ENCODE data around the gene PIK3IP1.
A peak's percentile ranks its signal among the peaks of the same experiment; 100 is the strongest.
"Not testable (repeated sequence)": the region's sequence is repeated elsewhere in the genome, so short reads cannot be mapped to it uniquely, and the experiment has no call there.

The PIK3IP1 gene

DNA sequence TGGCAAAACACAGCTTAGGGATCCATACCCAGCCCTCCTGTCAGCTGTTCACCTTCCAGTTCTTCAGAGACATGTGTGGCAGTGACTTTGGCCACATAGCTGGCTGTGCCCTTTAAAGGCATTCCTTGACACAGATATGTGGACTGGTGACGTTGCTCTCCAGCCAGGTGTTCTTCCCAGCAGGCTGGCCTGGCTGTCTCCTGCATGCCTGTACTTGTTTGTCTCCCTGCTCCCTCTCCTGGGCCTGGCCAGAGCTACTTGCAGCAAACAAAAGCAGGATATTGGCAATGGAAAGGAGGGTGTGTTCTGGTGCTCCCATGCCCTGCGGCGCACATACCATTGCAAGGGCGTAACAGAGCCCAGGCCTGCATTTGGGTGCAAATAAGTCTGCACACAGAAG is 38.3 kb downstream of the PIK3IP1 start:
- TF ChIP-seq, protein P1, sequence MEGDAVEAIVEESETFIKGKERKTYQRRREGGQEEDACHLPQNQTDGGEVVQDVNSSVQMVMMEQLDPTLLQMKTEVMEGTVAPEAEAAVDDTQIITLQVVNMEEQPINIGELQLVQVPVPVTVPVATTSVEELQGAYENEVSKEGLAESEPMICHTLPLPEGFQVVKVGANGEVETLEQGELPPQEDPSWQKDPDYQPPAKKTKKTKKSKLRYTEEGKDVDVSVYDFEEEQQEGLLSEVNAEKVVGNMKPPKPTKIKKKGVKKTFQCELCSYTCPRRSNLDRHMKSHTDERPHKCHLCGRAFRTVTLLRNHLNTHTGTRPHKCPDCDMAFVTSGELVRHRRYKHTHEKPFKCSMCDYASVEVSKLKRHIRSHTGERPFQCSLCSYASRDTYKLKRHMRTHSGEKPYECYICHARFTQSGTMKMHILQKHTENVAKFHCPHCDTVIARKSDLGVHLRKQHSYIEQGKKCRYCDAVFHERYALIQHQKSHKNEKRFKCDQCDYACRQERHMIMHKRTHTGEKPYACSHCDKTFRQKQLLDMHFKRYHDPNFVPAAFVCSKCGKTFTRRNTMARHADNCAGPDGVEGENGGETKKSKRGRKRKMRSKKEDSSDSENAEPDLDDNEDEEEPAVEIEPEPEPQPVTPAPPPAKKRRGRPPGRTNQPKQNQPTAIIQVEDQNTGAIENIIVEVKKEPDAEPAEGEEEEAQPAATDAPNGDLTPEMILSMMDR (conservative IDR thresholded peaks at IDR 0.05): no peak
- H3K27ac ChIP-seq: no peak overlapping the region

DNA sequence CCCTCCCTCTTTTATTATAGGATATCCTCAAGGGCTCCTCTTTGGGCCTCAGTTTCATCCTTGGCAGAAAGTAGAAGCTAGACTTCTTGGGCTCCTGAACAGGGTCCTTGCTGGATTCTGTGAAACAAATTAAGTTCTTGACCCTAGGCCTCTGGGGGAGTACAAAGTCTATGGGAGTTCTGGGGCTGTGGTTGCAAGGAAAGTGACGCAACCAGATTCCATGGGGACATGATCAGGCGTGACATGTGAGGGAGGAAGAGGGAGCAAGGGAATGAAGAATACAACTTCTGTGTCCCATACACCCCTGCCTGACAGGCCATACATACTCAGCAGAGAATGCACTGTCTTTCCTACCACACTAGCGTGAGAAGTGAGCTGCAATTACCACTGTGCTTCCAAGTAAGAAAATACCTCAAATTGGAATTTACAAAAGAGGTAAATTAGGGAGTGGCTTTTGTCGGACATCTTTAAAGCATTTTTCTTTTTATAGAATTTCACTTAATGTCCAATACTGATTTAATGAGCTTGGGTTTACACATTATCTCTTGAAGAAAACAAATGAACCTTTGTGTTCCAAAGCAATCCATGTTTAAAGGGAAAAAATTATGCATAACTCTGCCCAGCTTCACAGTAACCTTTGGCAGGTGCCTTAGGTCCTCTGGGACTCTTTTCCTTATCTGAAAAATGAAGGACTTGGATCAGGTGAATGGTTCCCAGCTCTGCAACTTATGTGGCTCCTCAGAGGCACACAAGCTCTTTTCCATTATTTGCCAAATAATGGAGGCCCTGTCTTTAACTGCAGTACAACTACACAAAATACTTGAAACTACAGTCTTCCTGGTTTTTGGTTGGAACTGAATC is 41.3 kb downstream of the PIK3IP1 start:
- H3K27ac ChIP-seq: no peak overlapping the region
- TF ChIP-seq, protein P1 (conservative IDR thresholded peaks at IDR 0.05): no peak

DNA sequence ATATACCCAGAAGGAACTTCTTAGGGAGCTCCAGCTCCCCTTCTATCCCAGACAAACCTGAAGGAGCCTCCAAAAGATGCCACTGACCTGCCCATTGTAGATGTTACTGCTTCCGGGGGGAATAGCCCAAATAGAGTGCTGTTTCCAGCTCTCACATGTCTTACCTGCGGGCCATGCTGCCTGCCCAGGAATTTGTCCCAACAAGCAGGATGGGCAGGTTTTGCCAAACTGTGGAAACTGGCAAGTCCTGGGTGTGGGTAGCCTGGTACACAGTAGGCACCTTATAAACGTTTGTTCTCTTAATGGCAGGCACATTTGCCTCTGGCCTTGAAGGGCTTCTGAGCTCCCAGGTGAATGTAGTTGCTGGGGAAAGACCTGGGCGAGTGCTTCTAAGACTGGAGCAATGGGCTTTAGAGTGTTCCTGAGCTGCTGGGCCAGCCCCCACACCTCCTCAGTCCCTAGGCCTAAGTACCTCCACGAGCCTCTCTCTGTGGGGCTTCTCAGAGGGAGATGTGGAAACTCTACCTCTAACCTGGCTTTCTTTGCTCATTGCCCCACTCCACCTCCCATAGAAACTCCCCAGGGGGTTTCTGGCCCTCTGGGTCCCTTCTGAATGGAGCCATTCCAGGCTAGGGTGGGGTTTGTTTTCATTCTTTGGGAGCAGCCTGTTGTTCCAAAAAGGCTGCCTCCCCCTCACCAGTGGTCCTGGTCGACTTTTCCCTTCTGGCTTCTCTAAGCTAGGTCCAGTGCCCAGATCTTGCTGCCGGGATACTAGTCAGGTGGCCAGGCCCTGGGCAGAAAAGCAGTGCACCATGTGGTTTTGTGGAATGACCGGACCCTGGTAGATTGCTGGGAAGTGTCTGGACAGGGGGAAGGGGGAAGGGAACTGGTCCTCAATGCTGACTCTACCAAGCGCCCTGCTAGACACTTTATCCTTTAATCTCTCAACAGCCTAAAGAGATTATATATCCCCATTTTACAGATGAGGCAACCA is 43.0 kb downstream of the PIK3IP1 start:
- TF ChIP-seq, protein P1 (conservative IDR thresholded peaks at IDR 0.05): no peak
- peak overlapping the region; percentile 62 for H3K27ac ChIP-seq

DNA sequence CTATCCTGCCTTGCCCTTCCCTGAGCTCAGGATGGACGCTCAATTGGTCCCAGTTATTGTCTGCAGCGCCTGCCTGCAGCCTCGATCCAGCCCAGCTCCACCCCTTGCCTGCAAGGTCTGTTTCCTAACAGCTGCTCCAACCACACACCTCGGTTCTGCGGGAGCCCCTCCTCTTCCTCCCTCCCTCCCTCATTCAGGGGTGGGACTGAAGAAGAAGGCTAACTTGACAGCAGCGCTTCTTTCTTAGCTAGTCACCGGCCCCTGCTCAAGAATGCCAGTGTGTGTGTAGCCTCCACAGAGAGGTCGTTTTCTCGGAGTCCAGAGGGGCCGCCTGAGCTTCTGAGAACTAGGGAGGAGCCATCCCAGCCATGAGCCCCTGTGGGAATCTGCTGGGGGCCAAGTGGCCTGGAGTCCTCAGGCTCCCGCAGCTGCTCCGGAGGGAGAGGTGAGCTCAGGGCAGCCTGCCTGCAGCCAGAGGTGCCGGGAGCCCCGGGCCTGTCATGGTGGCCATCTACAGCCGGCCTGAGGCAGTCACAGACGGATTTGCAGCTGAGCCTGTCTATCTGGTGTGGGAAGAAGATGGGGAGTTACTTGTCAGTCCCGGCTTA is 44.0 kb downstream of the PIK3IP1 start:
- TF ChIP-seq, protein P1 (conservative IDR thresholded peaks at IDR 0.05): no peak
- peak overlapping the region; percentile 62 for H3K27ac ChIP-seq

DNA sequence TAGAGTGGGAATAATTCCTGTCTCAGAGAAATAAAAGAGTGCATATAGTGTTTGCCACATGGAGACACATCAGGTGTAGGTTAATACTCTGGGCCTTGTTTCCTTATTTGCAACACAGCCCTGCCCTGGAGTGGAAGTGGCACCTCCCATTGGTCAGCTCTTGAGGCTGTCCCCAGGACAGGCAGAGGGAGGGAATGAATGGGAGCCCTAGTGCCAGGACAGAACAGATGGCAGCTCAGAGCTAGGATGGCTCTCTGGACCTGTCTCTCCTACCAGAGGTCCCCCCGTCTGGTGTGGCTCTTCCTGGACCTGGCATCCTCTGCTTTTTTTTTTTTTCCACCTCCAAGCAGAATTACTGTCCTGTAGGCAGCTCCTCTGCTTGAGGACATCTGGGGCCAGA is 44.6 kb downstream of the PIK3IP1 start:
- peak overlapping the region; percentile 62 for H3K27ac ChIP-seq
- TF ChIP-seq, protein P1 (conservative IDR thresholded peaks at IDR 0.05): no peak

DNA sequence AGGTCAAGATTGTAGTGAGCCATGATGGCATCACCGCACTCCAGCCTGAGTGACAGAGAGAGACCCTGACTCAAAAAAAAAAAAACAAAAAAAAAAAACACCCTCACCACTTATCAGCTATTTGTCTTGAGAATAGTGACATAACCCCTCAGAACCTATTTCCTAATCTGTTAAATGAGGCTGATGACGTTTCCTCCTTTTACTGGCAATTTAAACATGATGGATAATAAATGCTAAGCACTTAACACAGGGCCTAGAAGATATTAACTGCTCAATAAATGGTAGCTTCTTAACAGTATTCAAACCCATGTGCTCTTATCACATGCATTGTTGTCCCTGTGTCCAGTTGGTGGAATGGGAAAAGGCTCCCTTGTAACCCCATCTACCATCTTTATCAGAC is 45.6 kb downstream of the PIK3IP1 start:
- H3K27ac ChIP-seq: peak overlapping the region; percentile 62
- TF ChIP-seq, protein P1 (conservative IDR thresholded peaks at IDR 0.05): no peak

DNA sequence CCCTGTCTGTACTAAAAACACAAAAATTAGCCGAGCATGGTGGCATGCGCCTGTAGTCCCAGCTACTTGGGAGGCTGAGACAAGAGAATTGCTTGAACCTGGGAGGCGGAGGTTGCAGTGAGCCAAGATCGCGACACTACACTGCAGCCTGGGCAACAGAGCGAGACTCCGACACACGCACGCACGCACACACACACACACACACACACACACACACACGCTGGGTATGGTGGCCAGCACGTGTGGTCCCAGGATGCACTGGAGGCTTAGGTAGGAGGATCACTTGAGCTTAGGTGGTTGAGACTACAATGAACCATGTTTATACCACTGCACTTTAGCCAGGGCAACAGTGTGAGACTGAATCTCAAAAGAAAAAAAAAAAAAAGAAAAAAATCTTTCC is 46.3 kb downstream of the PIK3IP1 start:
- H3K27ac ChIP-seq: not testable (repeated sequence)

Data from VCaP (cell line).